B cell (primary cell): Measurements from ENCODE around the gene ZNF766.

Experiments used
- CTCF ChIP-seq: fragments of 200-600 bp; IDR thresholded peaks from one replicate; pipeline ENCODE4 v1.8.0; 2022; ENCODE audit warnings: antibody characterized with exemption, mild to moderate bottlenecking
- EZH2 ChIP-seq: IDR thresholded peaks from 2 replicates; pipeline ENCODE4 v1.6.1; 2012; ENCODE audit warnings: borderline replicate concordance, low read depth, mild to moderate bottlenecking, moderate library complexity, low read length; ENCODE audit not compliant: insufficient read depth, poor library complexity, severe bottlenecking

- TF ChIP-seq CTCF: no peak
- no peak for TF ChIP-seq EZH2
Observed at GRCh38 chr19:52345162-52345561, 75.8 kb downstream of the ZNF766 start.
